Mesendoderm (in vitro differentiated cells): ENCODE measurements around the gene FAM163B. TPM values are rescaled to one million over a fixed set of nuclear protein-coding genes. Genes with fewer than 3 reads are reported as not detected.

Source experiments
- DNase-seq: peaks from one replicate; pipeline ENCODE4 v3.0.0; 2013
- H2AK5ac ChIP-seq: 2 replicates; pipeline ENCODE4 v1.6.1; 2013; ENCODE audit warnings: low read length, inconsistent platforms
- H2BK120ac ChIP-seq: 2 replicates; pipeline ENCODE4 v1.6.1; 2013; ENCODE audit warnings: low read depth, mild to moderate bottlenecking, low read length, moderate library complexity, mixed read lengths
- H2BK15ac ChIP-seq: replicated peaks from 2 replicates; pipeline ENCODE4 v1.6.1; 2013; ENCODE audit warnings: low read depth, mild to moderate bottlenecking, moderate library complexity
- H2BK5ac ChIP-seq: 2 replicates; pipeline ENCODE4 v1.6.1; 2013; ENCODE audit warnings: low read length, inconsistent platforms
- H3K18ac ChIP-seq: 2 replicates; pipeline ENCODE4 v1.6.1; 2013; ENCODE audit warnings: mild to moderate bottlenecking, low read length, mixed read lengths
- H3K23ac ChIP-seq: one replicate; pipeline ENCODE4 v1.6.1; 2013; ENCODE audit warnings: low read length
- H3K27ac ChIP-seq: 2 replicates; pipeline ENCODE4 v1.5.1; 2013; ENCODE audit warnings: low read depth, mild to moderate bottlenecking, inconsistent platforms, low read length, moderate library complexity
- H3K27me3 ChIP-seq: 2 replicates; pipeline ENCODE4 v1.6.1; 2013; ENCODE audit warnings: low read length, control low read depth, mild to moderate bottlenecking, inconsistent platforms; ENCODE audit not compliant: insufficient read depth, poor library complexity
- H3K36me3 ChIP-seq: 2 replicates; pipeline ENCODE4 v1.6.1; 2013; ENCODE audit warnings: low read length, inconsistent platforms; ENCODE audit not compliant: control insufficient read depth, insufficient read depth
- H3K4ac ChIP-seq: one replicate; pipeline ENCODE4 v1.6.1; 2013; ENCODE audit warnings: low read depth, mild to moderate bottlenecking, low read length, moderate library complexity
- H3K4me1 ChIP-seq: 2 replicates; pipeline ENCODE4 v1.6.1; 2013; ENCODE audit warnings: low read depth, low read length, inconsistent platforms; ENCODE audit not compliant: control insufficient read depth
- H3K4me2 ChIP-seq: 2 replicates; pipeline ENCODE4 v1.6.1; 2013; ENCODE audit warnings: low read length
- H3K4me3 ChIP-seq: 2 replicates; pipeline ENCODE4 v1.5.1; 2013; ENCODE audit warnings: mild to moderate bottlenecking, low read length
- H3K56ac ChIP-seq: one replicate; pipeline ENCODE4 v1.6.1; 2013; ENCODE audit warnings: low read length
- H3K79me1 ChIP-seq: 2 replicates; pipeline ENCODE4 v1.6.1; 2013; ENCODE audit warnings: low read length, inconsistent platforms
- H3K79me2 ChIP-seq: 2 replicates; pipeline ENCODE4 v1.6.1; 2013; ENCODE audit warnings: mild to moderate bottlenecking, low read length; ENCODE audit not compliant: control insufficient read depth, insufficient read depth
- H3K9ac ChIP-seq: 2 replicates; pipeline ENCODE4 v1.6.1; 2013; ENCODE audit warnings: low read length, inconsistent platforms
- H4K5ac ChIP-seq: one replicate; pipeline ENCODE4 v1.6.1; 2013; ENCODE audit warnings: low read length
- H4K8ac ChIP-seq: one replicate; pipeline ENCODE4 v1.6.1; 2013; ENCODE audit warnings: low read depth, mild to moderate bottlenecking, control low read depth, low read length, moderate library complexity
- WGBS: extraction: QIAGEN DNeasy Blood & Tissue Kit; methylation state at CpG from one replicate; pipeline ENCODE4 v1.1.7; 2013; ENCODE audit warnings: low lambda C conversion rate, missing lambda C conversion rate; ENCODE audit not compliant: insufficient coverage; ENCODE audit errors: extremely low coverage; 5-methylcytosine and 5-hydroxymethylcytosine counted together
- polyA plus RNA-seq, 2 experiments: library from polyadenylated mRNA; stranded (reverse); fragments of 200-250 nt; gene quantifications; one replicate each; pipeline ENCODE4 v1.2.3, GENCODE V29; 2013

FAM163B gene
- 0.14 TPM for polyA plus RNA-seq (2013, experiment 1 of 2)
- polyA plus RNA-seq (2013, experiment 2 of 2), result 0.13 TPM

GRCh38 chr9:133609311-133610098 lies at the start of gene FAM163B:
Gene FAM163B, minus strand, starts transcription at chr9:133609389. Its CDS starts 29,166 bp downstream, at chr9:133580223.
- Histone ChIP-seq H3K9ac (peak within 1 kb of the TSS; percentile 18), H3K4ac (no peak within 1 kb of the TSS), H3K4me3 (no peak within 1 kb of the TSS), H3K23ac (no peak within 1 kb of the TSS), H4K5ac (no peak within 1 kb of the TSS), H2AK5ac (no peak within 1 kb of the TSS), H3K18ac (no peak within 1 kb of the TSS), H2BK5ac (no peak within 1 kb of the TSS), H2BK120ac (no peak within 1 kb of the TSS), H4K8ac (no peak within 1 kb of the TSS), H3K27me3 (peaks cover 4% of the 10 kb centered on the region), H3K79me2 (no peaks in the 10 kb centered on the region), H2BK15ac (no peak within 1 kb of the TSS), H3K4me2 (peak within 1 kb of the TSS; percentile 39), H3K27ac (no peak within 1 kb of the TSS), H3K56ac (no peak within 1 kb of the TSS), H3K4me1 (no peaks in the 10 kb centered on the region), H3K36me3 (no peaks in the 10 kb centered on the region), H3K79me1 (no peaks in the 10 kb centered on the region)
- WGBS, result no CpG with 5 or more reads among the region's 61 CpGs
- peak; percentile 67 for DNase-seq

GRCh38 chr9:133657120-133657661 lies 48.0 kb upstream of the FAM163B start:
- Histone ChIP-seq H4K8ac (no peak overlapping the region), H3K23ac (no peak overlapping the region), H3K4ac (no peak overlapping the region), H2AK5ac (no peak overlapping the region), H3K79me1 (no peaks in the 10 kb centered on the region), H3K4me3 (no peak overlapping the region), H2BK5ac (no peak overlapping the region), H2BK15ac (no peak overlapping the region), H3K27ac (no peak overlapping the region), H3K36me3 (no peaks in the 10 kb centered on the region), H3K4me2 (no peak overlapping the region), H2BK120ac (no peak overlapping the region), H3K18ac (no peak overlapping the region), H3K9ac (no peak overlapping the region), H3K79me2 (no peaks in the 10 kb centered on the region), H4K5ac (no peak overlapping the region), H3K56ac (no peak overlapping the region), H3K4me1 (no peaks in the 10 kb centered on the region), H3K27me3 (no peaks in the 10 kb centered on the region)
- WGBS, result no CpG with 5 or more reads among the region's 13 CpGs
- DNase-seq, result no peak

- H3K79me2 ChIP-seq, result no peaks in the 10 kb centered on the region
- H4K8ac ChIP-seq, result no peak overlapping the region
- no peak overlapping the region for H3K56ac ChIP-seq
- no peak overlapping the region for H2AK5ac ChIP-seq
- no peak overlapping the region for H2BK120ac ChIP-seq
- H3K4me3 ChIP-seq, result no peak overlapping the region
- H3K18ac ChIP-seq, result no peak overlapping the region
- H3K79me1 ChIP-seq, result no peaks in the 10 kb centered on the region
- WGBS, result no CpG with 5 or more reads among the region's 36 CpGs
- H3K27me3 ChIP-seq, result no peaks in the 10 kb centered on the region
- no peak overlapping the region for H2BK5ac ChIP-seq
- H3K9ac ChIP-seq, result no peak overlapping the region
- no peak for DNase-seq
- no peak overlapping the region for H4K5ac ChIP-seq
- H2BK15ac ChIP-seq, result no peak overlapping the region
- H3K4ac ChIP-seq, result no peak overlapping the region
- H3K4me2 ChIP-seq, result no peak overlapping the region
- H3K23ac ChIP-seq, result no peak overlapping the region
- no peaks in the 10 kb centered on the region for H3K36me3 ChIP-seq
- no peaks in the 10 kb centered on the region for H3K4me1 ChIP-seq
- H3K27ac ChIP-seq, result no peak overlapping the region
These were observed 47.3 kb upstream of the FAM163B start for GRCh38 chr9:133656211-133657119.

GRCh38 chr9:133655701-133656100 lies 46.5 kb upstream of the FAM163B start:
- Histone ChIP-seq H3K56ac (no peak overlapping the region), H3K27ac (no peak overlapping the region), H3K79me2 (no peaks in the 10 kb centered on the region), H3K79me1 (no peaks in the 10 kb centered on the region), H3K9ac (no peak overlapping the region), H2BK5ac (no peak overlapping the region), H3K4me3 (no peak overlapping the region), H3K4me1 (no peaks in the 10 kb centered on the region), H3K4me2 (no peak overlapping the region), H4K5ac (no peak overlapping the region), H3K27me3 (no peaks in the 10 kb centered on the region), H3K18ac (no peak overlapping the region), H4K8ac (no peak overlapping the region), H2AK5ac (no peak overlapping the region), H3K4ac (no peak overlapping the region), H2BK120ac (no peak overlapping the region), H3K36me3 (no peaks in the 10 kb centered on the region), H3K23ac (no peak overlapping the region), H2BK15ac (no peak overlapping the region)
- DNase-seq, result no peak
- no CpG with 5 or more reads among the region's 14 CpGs for WGBS

- Histone ChIP-seq H3K56ac (no peak overlapping the region), H3K4me3 (no peak overlapping the region), H3K79me1 (no peaks in the 10 kb centered on the region), H2BK15ac (no peak overlapping the region), H2BK120ac (no peak overlapping the region), H3K79me2 (no peaks in the 10 kb centered on the region), H3K27ac (no peak overlapping the region), H2BK5ac (no peak overlapping the region), H3K4me1 (no peaks in the 10 kb centered on the region), H3K36me3 (no peaks in the 10 kb centered on the region), H4K8ac (no peak overlapping the region), H3K18ac (no peak overlapping the region), H3K27me3 (no peaks in the 10 kb centered on the region), H3K4me2 (no peak overlapping the region), H3K23ac (no peak overlapping the region), H3K9ac (no peak overlapping the region), H2AK5ac (no peak overlapping the region), H4K5ac (no peak overlapping the region), H3K4ac (no peak overlapping the region)
- no peak for DNase-seq
- no CpG with 5 or more reads among the region's 38 CpGs for WGBS
These were observed 45.8 kb upstream of the FAM163B start for GRCh38 chr9:133654736-133655657.
